ENCODE results near the gene UBASH3B.

GRCh38 chr11:122695076-122695615 is 39.6 kb downstream of the UBASH3B start:
- TF ChIP-seq, protein P1, sequence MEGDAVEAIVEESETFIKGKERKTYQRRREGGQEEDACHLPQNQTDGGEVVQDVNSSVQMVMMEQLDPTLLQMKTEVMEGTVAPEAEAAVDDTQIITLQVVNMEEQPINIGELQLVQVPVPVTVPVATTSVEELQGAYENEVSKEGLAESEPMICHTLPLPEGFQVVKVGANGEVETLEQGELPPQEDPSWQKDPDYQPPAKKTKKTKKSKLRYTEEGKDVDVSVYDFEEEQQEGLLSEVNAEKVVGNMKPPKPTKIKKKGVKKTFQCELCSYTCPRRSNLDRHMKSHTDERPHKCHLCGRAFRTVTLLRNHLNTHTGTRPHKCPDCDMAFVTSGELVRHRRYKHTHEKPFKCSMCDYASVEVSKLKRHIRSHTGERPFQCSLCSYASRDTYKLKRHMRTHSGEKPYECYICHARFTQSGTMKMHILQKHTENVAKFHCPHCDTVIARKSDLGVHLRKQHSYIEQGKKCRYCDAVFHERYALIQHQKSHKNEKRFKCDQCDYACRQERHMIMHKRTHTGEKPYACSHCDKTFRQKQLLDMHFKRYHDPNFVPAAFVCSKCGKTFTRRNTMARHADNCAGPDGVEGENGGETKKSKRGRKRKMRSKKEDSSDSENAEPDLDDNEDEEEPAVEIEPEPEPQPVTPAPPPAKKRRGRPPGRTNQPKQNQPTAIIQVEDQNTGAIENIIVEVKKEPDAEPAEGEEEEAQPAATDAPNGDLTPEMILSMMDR (IDR thresholded peaks at IDR 0.05; ENCODE audit: low read length) = no peak
- TF ChIP-seq EZH2phosphoT487 (IDR thresholded peaks at IDR 0.05; ENCODE audit: low read length) (no peak), EZH2 (optimal IDR thresholded peaks at IDR 0.05; ENCODE audit: low read depth, low read length) (no peak)

All from MM.1S (cell line).